DOHH2 (cell line): Measurements from ENCODE around the gene KCNH1.

ENCODE experiments used
- H3F3A ChIP-seq: fragments of 200-600 bp; sonication (generic), shearing (Covaris generic); 2 replicates; pipeline ENCODE4 v1.6.0; 2016; ENCODE audit warnings: antibody characterized with exemption, mild to moderate bottlenecking; ENCODE audit not compliant: control insufficient read depth, insufficient read depth
- H3K27ac ChIP-seq: fragments of 200-600 bp; sonication (generic); 2 replicates; pipeline ENCODE4 v1.5.1; 2014; ENCODE audit warnings: low read depth, mild to moderate bottlenecking, low read length, moderate library complexity
- H3K27me3 ChIP-seq: fragments of 200-600 bp; sonication (generic); 2 replicates; pipeline ENCODE4 v1.6.1; 2014; ENCODE audit warnings: mild to moderate bottlenecking, low read length, mixed read lengths; ENCODE audit not compliant: control insufficient read depth
- H3K36me3 ChIP-seq: fragments of 200-600 bp; sonication (generic); 2 replicates; pipeline ENCODE4 v1.6.1; 2014; ENCODE audit warnings: mild to moderate bottlenecking, low read length, moderate library complexity, mixed read lengths; ENCODE audit not compliant: control insufficient read depth
- H3K4me1 ChIP-seq: fragments of 200-600 bp; sonication (generic); 2 replicates; pipeline ENCODE4 v1.6.1; 2014; ENCODE audit warnings: mild to moderate bottlenecking, low read length, mixed read lengths; ENCODE audit not compliant: control insufficient read depth
- H3K4me2 ChIP-seq: fragments of 200-600 bp; sonication (generic); 2 replicates; pipeline ENCODE4 v1.6.0; 2014; ENCODE audit warnings: mild to moderate bottlenecking, low read length, moderate library complexity
- H3K4me3 ChIP-seq: fragments of 200-600 bp; sonication (generic); 2 replicates; pipeline ENCODE4 v1.5.1; 2014; ENCODE audit warnings: mild to moderate bottlenecking, low read length, mixed read lengths
- H3K79me2 ChIP-seq: fragments of 200-600 bp; sonication (generic); 2 replicates; pipeline ENCODE4 v1.6.1; 2014; ENCODE audit warnings: mild to moderate bottlenecking, low read length, mixed read lengths; ENCODE audit not compliant: control insufficient read depth
- H3K9me2 ChIP-seq: fragments of 200-600 bp; sonication (generic); replicated peaks from 2 replicates; pipeline ENCODE4 v1.6.1; 2014; ENCODE audit warnings: mild to moderate bottlenecking, low read length, mixed read lengths; ENCODE audit not compliant: control insufficient read depth
- H3K9me3 ChIP-seq: fragments of 200-600 bp; sonication (generic); 2 replicates; pipeline ENCODE4 v1.6.1; 2014; ENCODE audit warnings: antibody characterized with exemption, low read length, mixed read lengths; ENCODE audit not compliant: control insufficient read depth, insufficient read depth
- H4K20me1 ChIP-seq: fragments of 200-600 bp; sonication (generic); 2 replicates; pipeline ENCODE4 v1.6.0; 2014; ENCODE audit warnings: low read depth, mild to moderate bottlenecking, antibody characterized with exemption, low read length, moderate library complexity; ENCODE audit not compliant: control insufficient read depth, insufficient read depth
- EZH2phosphoT487 ChIP-seq: fragments of 200-600 bp; sonication (generic); IDR thresholded peaks from 2 replicates; pipeline ENCODE4 v1.6.1; 2017; ENCODE audit warnings: borderline replicate concordance, mild to moderate bottlenecking, antibody characterized with exemption, low read length, moderate library complexity, mixed read lengths
- TF ChIP-seq, protein P1 (sequence below): fragments of 200-600 bp; sonication (generic); IDR thresholded peaks from one replicate; pipeline ENCODE4 v1.5.1; 2014; ENCODE audit warnings: antibody characterized with exemption, mild to moderate bottlenecking, low read depth, low read length; ENCODE audit not compliant: poor library complexity, severe bottlenecking

The KCNH1 gene

DNA sequence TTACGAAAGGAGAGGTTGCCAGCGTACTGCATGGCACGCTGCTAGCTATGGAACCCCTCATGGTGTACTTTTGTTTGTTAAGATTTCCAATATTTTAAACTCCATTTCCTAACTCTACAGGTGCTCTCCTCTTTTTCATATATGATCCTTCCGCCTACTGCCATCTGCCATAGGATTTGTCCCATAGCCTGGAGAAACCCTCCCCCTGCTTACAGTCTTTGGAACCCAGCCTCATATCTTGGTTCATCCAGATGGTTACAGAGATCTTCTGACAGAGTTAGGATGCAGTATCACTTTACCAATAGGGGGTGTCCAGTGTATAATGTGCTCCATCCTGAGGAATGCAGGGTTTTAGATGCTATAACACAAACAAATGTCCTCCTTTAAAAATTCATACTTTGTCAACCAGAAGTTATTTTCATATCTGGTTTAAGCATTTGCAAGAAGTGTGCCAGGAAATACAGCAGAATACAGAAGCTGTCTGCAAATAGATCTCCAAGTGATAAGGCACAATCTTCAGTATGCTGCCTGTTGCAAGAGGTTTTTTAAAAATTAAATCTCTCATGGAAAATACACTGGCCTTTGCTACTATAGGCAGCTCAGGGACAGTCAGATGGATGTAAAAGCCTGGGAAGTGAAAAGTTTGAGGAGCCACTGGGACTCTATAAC is 377.8 kb downstream of the KCNH1 start:
- H3K9me3 ChIP-seq, result no peaks in the 10 kb centered on the region
- no peaks in the 10 kb centered on the region for H3K27me3 ChIP-seq
- H3K79me2 ChIP-seq, result no peaks in the 10 kb centered on the region
- H3K4me1 ChIP-seq, result no peaks in the 10 kb centered on the region
- no peak overlapping the region for H3K4me2 ChIP-seq
- H3F3A ChIP-seq, result no peaks in the 10 kb centered on the region
- no peaks in the 10 kb centered on the region for H3K36me3 ChIP-seq
- TF ChIP-seq, protein P1, sequence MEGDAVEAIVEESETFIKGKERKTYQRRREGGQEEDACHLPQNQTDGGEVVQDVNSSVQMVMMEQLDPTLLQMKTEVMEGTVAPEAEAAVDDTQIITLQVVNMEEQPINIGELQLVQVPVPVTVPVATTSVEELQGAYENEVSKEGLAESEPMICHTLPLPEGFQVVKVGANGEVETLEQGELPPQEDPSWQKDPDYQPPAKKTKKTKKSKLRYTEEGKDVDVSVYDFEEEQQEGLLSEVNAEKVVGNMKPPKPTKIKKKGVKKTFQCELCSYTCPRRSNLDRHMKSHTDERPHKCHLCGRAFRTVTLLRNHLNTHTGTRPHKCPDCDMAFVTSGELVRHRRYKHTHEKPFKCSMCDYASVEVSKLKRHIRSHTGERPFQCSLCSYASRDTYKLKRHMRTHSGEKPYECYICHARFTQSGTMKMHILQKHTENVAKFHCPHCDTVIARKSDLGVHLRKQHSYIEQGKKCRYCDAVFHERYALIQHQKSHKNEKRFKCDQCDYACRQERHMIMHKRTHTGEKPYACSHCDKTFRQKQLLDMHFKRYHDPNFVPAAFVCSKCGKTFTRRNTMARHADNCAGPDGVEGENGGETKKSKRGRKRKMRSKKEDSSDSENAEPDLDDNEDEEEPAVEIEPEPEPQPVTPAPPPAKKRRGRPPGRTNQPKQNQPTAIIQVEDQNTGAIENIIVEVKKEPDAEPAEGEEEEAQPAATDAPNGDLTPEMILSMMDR, result no peak
- no peak for TF ChIP-seq EZH2phosphoT487
- H3K9me2 ChIP-seq, result no peaks in the 10 kb centered on the region
- H3K27ac ChIP-seq, result no peak overlapping the region
- no peak overlapping the region for H3K4me3 ChIP-seq
- H4K20me1 ChIP-seq, result no peaks in the 10 kb centered on the region

DNA sequence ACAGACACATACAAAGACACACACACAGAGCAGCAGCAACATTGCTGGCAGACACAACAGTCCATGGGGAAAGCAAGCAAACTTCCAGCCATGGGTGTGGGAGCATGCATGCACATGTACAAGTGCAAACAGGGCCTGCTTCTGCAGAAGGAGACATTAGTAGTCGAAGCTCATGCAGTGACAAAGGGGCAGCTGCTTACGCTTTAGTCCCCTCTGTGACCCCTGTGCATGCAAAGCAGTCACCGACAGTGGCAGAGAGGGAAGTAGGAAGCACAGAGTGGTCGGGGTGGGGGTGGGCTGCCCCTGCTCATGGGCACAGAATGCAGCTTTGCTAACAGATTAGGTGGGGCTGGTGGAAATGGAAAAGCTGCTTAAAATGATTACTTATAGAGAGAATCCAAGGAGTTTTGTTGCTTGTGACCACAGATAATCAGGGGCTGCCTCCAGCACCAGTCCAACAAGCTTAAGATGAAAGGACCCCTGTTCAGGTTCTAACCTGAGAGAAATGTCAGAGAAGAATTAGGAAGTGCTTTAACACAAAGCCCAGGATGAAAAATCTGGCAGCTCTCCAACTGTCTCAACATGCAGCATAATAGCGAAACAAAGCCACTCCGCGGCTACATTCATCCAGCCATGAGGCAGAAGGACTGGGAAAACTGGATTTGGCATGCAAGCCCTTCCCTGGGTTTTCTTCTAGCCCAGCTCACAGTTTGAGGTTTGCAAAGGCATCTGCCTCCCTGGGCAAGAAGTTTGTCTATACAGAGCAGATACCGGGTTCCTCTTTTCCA is 378.9 kb downstream of the KCNH1 start:
- no peaks in the 10 kb centered on the region for H3K79me2 ChIP-seq
- TF ChIP-seq, protein P1, result no peak
- no peak for TF ChIP-seq EZH2phosphoT487
- H3K9me3 ChIP-seq, result no peaks in the 10 kb centered on the region
- H3K4me2 ChIP-seq, result no peak overlapping the region
- no peaks in the 10 kb centered on the region for H3K4me1 ChIP-seq
- no peak overlapping the region for H3K27ac ChIP-seq
- no peaks in the 10 kb centered on the region for H3F3A ChIP-seq
- H3K36me3 ChIP-seq, result no peaks in the 10 kb centered on the region
- no peak overlapping the region for H3K4me3 ChIP-seq
- no peaks in the 10 kb centered on the region for H3K9me2 ChIP-seq
- no peaks in the 10 kb centered on the region for H3K27me3 ChIP-seq
- no peaks in the 10 kb centered on the region for H4K20me1 ChIP-seq

DNA sequence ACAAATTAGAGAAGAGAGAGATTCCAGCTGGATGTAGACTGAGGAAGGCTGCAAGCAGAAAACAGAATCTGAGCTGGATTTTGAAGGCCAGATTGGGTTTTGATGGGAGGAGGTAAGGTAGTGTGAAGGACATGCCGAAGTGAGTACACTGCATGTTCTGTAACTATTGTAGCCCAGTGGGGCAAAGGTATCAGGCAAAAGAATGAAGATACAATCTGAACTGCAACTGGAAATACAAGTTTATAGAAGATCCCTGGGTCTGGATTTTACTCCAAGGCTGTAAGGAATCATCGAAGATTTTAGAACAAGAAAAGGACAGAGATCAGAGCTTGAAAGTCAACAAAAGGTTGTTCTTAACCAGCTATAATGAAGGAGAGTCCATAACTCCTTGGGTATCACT is 382.0 kb downstream of the KCNH1 start:
- H3K27ac ChIP-seq, result no peak overlapping the region
- no peak overlapping the region for H3K4me3 ChIP-seq
- no peaks in the 10 kb centered on the region for H3K4me1 ChIP-seq
- no peak overlapping the region for H3K4me2 ChIP-seq
- no peaks in the 10 kb centered on the region for H3K9me3 ChIP-seq
- H3K36me3 ChIP-seq, result no peaks in the 10 kb centered on the region
- no peaks in the 10 kb centered on the region for H3K79me2 ChIP-seq
- no peaks in the 10 kb centered on the region for H3K27me3 ChIP-seq
- no peaks in the 10 kb centered on the region for H3F3A ChIP-seq
- H3K9me2 ChIP-seq, result no peaks in the 10 kb centered on the region
- no peak for TF ChIP-seq EZH2phosphoT487
- TF ChIP-seq, protein P1, result no peak
- H4K20me1 ChIP-seq, result no peaks in the 10 kb centered on the region
